Smooth muscle cell (in vitro differentiated cells): Measurements from ENCODE around the gene PCARE. TPM values are rescaled to one million over a fixed set of nuclear protein-coding genes. Genes with fewer than 3 reads are reported as not detected.

ENCODE experiments used
- DNase-seq: peaks from one replicate; lab custom pipeline; 2025; ENCODE audit not compliant: unreplicated experiment; lab: John Stamatoyannopoulos, UW
- H2AFZ ChIP-seq: fragments of 200-600 bp; sonication (generic); 2 replicates; pipeline ENCODE4 v1.6.0; 2016; ENCODE audit warnings: antibody characterized with exemption, low read depth, mild to moderate bottlenecking
- H3F3A ChIP-seq: fragments of 200-600 bp; sonication (generic); 2 replicates; pipeline ENCODE4 v1.6.0; 2017; ENCODE audit warnings: antibody characterized with exemption, low read depth
- H3K27ac ChIP-seq: fragments of 200-600 bp; sonication (generic); 2 replicates; pipeline ENCODE4 v1.5.1; 2016; ENCODE audit warnings: low read depth, mild to moderate bottlenecking
- H3K27me3 ChIP-seq: fragments of 200-600 bp; sonication (generic); 2 replicates; pipeline ENCODE4 v1.6.1; 2016; ENCODE audit warnings: low read depth, mild to moderate bottlenecking
- H3K36me3 ChIP-seq: fragments of 200-600 bp; sonication (generic); 2 replicates; pipeline ENCODE4 v1.5.1; 2016; ENCODE audit warnings: low read depth
- H3K4me1 ChIP-seq: fragments of 200-600 bp; sonication (generic); 2 replicates; pipeline ENCODE4 v1.5.1; 2016; ENCODE audit warnings: low read depth
- H3K4me2 ChIP-seq: fragments of 200-600 bp; sonication (generic); 2 replicates; pipeline ENCODE4 v1.6.0; 2016; ENCODE audit warnings: mild to moderate bottlenecking
- H3K4me3 ChIP-seq: fragments of 200-600 bp; sonication (generic); 2 replicates; pipeline ENCODE4 v1.5.1; 2016; ENCODE audit warnings: mild to moderate bottlenecking
- H3K79me2 ChIP-seq: fragments of 200-600 bp; sonication (generic); 2 replicates; pipeline ENCODE4 v1.6.0; 2016; ENCODE audit warnings: low read depth, mild to moderate bottlenecking
- H3K9ac ChIP-seq: fragments of 200-600 bp; sonication (generic); 2 replicates; pipeline ENCODE4 v1.6.0; 2016; ENCODE audit warnings: low read depth
- H3K9me3 ChIP-seq: fragments of 200-600 bp; sonication (generic); replicated peaks from 2 replicates; pipeline ENCODE4 v1.5.1; 2016; ENCODE audit warnings: low read depth
- H4K20me1 ChIP-seq: fragments of 200-600 bp; sonication (generic); 2 replicates; pipeline ENCODE4 v1.6.0; 2016; ENCODE audit warnings: low read depth
- WGBS: methylation state at CpG from one replicate; pipeline ENCODE4 v1.1.7; 2016; ENCODE audit warnings: low lambda C conversion rate; 5-methylcytosine and 5-hydroxymethylcytosine counted together
- polyA plus RNA-seq: library from polyadenylated mRNA; unstranded; fragments of >200 nt; fragmentation: Nextera tagmentation; extraction: Ambion mirVana; gene quantifications from 2 replicates; pipeline ENCODE4 v1.2.1, GENCODE V29; 2016
- total RNA-seq: library from RNA; depleted of rRNA; stranded (reverse); fragments of >200 nt; gene quantifications from 2 replicates; pipeline ENCODE4 v1.2.3, GENCODE V29; 2014
- TF ChIP-seq, protein P1 (sequence below): fragments of 200-600 bp; sonication (generic); IDR thresholded peaks from 2 replicates; pipeline ENCODE4 v1.5.1; 2017; ENCODE audit warnings: borderline replicate concordance, mild to moderate bottlenecking, antibody characterized with exemption; ENCODE audit not compliant: insufficient read depth, poor library complexity, severe bottlenecking

The PCARE gene
- total and polyA plus RNA-seq, 2 experiments from 2014 or later: not detected

DNA sequence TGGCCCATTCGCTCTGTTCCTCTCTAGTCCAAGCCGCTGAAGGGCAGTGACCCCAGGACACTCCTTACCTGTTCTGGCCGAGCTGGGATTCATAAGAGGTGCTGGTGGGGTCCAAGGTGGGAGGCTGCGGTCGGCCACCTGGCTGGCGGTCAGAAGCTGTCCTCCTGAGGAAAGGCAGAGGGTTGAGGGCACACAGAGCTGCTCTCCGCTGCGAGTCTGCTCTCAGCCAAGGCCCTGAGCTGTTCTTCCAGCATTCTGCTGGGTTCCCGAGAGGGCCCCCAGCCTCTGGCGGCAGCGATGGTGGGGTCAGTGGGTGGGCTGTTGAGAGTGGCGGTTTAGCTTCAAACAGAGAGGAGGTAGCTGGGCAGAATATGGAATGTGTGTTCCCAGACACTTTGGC lies 3.8 kb downstream of the PCARE start:
- H3K4me3 ChIP-seq: no peak overlapping the region
- no peaks in the 10 kb centered on the region for H3K36me3 ChIP-seq
- H3K9ac ChIP-seq: no peak overlapping the region
- TF ChIP-seq, protein P1, sequence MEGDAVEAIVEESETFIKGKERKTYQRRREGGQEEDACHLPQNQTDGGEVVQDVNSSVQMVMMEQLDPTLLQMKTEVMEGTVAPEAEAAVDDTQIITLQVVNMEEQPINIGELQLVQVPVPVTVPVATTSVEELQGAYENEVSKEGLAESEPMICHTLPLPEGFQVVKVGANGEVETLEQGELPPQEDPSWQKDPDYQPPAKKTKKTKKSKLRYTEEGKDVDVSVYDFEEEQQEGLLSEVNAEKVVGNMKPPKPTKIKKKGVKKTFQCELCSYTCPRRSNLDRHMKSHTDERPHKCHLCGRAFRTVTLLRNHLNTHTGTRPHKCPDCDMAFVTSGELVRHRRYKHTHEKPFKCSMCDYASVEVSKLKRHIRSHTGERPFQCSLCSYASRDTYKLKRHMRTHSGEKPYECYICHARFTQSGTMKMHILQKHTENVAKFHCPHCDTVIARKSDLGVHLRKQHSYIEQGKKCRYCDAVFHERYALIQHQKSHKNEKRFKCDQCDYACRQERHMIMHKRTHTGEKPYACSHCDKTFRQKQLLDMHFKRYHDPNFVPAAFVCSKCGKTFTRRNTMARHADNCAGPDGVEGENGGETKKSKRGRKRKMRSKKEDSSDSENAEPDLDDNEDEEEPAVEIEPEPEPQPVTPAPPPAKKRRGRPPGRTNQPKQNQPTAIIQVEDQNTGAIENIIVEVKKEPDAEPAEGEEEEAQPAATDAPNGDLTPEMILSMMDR: no peak
- no peaks in the 10 kb centered on the region for H3K79me2 ChIP-seq
- H3K9me3 ChIP-seq: no peaks in the 10 kb centered on the region
- 89% methylated on average over 12 of the region's 12 CpGs for WGBS
- H4K20me1 ChIP-seq: no peaks in the 10 kb centered on the region
- H3K27ac ChIP-seq: no peak overlapping the region
- H2AFZ ChIP-seq: no peak overlapping the region
- H3K4me1 ChIP-seq: peaks cover 17% of the 10 kb centered on the region
- no peaks in the 10 kb centered on the region for H3K27me3 ChIP-seq
- H3K4me2 ChIP-seq: no peak overlapping the region
- no peak for DNase-seq
- H3F3A ChIP-seq: no peaks in the 10 kb centered on the region

DNA sequence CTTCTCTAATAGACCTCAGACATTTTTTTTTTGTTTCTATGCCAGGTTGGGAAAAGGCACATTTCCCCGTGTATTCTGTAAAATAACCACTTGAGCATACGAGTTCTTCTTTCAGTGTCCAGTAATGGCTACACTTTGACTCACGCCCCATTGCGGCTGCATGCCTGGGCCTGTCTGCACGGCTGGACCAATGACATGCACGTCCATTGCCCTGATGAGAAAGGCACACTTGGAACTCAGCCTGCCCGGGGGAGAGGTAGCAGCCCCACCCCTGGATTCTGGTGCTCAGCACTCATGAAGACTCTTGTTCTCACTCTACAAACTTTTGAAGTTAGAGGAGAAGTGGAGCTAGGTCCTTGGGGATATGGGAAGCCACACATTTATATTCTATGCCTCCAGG lies 5.8 kb downstream of the PCARE start:
- no peaks in the 10 kb centered on the region for H3K27me3 ChIP-seq
- no peaks in the 10 kb centered on the region for H3F3A ChIP-seq
- no peak overlapping the region for H3K4me2 ChIP-seq
- peaks cover 21% of the 10 kb centered on the region for H3K4me1 ChIP-seq
- no peak for DNase-seq
- H3K79me2 ChIP-seq: no peaks in the 10 kb centered on the region
- H2AFZ ChIP-seq: peak overlapping the region; percentile 39
- H3K36me3 ChIP-seq: no peaks in the 10 kb centered on the region
- no peak overlapping the region for H3K27ac ChIP-seq
- 71% methylated on average over 7 of the region's 7 CpGs for WGBS
- H4K20me1 ChIP-seq: no peaks in the 10 kb centered on the region
- TF ChIP-seq, protein P1: no peak
- H3K9me3 ChIP-seq: no peaks in the 10 kb centered on the region
- H3K4me3 ChIP-seq: no peak overlapping the region
- H3K9ac ChIP-seq: no peak overlapping the region

DNA sequence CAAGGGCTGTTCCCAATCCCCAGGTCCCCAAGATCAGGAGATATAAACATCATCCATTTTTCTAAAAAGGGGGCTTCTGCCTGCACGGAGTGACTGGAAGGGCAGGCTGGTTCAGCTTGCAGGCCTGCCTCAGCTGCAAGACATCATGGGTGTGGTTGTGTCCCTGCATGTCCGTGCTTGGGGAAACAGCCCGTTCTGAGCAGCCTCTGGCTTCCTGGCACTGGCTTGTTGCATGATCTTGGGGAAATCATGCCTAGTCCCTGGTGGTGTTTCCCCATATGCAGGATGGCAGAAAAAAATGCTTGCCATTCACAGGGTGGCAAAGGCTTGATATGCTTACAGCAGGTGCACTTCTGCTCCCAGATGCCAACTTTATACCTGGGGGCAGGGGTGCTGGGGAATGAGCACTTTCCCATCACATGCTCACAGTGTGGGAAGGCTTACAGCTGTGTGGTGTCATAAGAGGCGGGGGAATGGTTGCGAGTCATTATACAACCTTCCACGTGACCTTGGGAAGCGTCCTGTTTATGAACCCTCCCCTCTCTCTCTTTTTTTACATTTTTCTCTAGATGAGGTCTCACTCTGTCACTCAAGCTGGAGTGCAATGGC lies 7.2 kb downstream of the PCARE start:
- Histone ChIP-seq H3K27ac (no peak overlapping the region), H2AFZ (no peak overlapping the region), H3K79me2 (no peaks in the 10 kb centered on the region), H3K9ac (no peak overlapping the region), H3K4me1 (peaks cover 21% of the 10 kb centered on the region), H3K27me3 (no peaks in the 10 kb centered on the region), H3K9me3 (no peaks in the 10 kb centered on the region), H4K20me1 (no peaks in the 10 kb centered on the region), H3K36me3 (no peaks in the 10 kb centered on the region), H3K4me2 (no peak overlapping the region), H3K4me3 (no peak overlapping the region), H3F3A (no peaks in the 10 kb centered on the region)
- TF ChIP-seq, protein P1: no peak
- DNase-seq: no peak
- 72% methylated on average over 7 of the region's 7 CpGs for WGBS

DNA sequence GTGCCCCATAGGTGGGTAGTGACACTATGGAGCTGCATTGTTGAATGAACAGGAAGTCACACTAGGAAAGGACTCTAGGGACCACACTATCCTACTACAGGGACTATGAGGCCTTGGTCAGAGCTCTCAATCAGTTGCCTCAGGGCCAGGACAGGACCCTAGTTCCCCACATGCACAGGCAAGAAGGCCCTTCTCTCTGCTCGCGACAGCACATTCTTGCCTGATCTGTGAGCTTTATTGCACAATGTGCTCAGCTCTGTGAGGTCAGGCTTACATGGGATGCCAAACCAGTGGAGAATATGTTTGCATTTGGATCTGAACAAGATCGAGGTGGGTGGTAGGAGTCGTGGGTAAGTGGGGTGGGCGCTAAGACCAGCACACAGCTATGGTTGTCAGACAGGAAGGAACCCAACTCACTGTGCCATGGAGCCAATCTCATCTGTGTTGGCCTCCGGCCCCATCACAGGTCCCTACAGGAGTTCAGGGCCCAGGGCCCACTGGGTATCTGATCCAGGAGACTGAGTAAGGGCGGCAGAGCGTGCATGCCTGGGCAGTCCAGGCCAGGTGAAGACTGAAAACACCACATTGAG lies 8.0 kb downstream of the PCARE start:
- H3K4me2 ChIP-seq: no peak overlapping the region
- H3K9ac ChIP-seq: no peak overlapping the region
- 59% methylated on average over 8 of the region's 8 CpGs for WGBS
- H4K20me1 ChIP-seq: no peaks in the 10 kb centered on the region
- no peaks in the 10 kb centered on the region for H3K79me2 ChIP-seq
- H3K36me3 ChIP-seq: no peaks in the 10 kb centered on the region
- TF ChIP-seq, protein P1: no peak
- no peaks in the 10 kb centered on the region for H3F3A ChIP-seq
- DNase-seq: no peak
- H3K4me3 ChIP-seq: no peak overlapping the region
- no peaks in the 10 kb centered on the region for H3K9me3 ChIP-seq
- H3K27me3 ChIP-seq: no peaks in the 10 kb centered on the region
- no peak overlapping the region for H3K27ac ChIP-seq
- H3K4me1 ChIP-seq: peaks cover 21% of the 10 kb centered on the region
- no peak overlapping the region for H2AFZ ChIP-seq
